Activated CD8-positive, alpha-beta memory T cell treated with anti-CD3 and anti-CD28 coated beads for 36 hours (primary cell): ENCODE results near the gene CDCA3. TPM values are rescaled to one million over a fixed set of nuclear protein-coding genes. Genes with fewer than 3 reads are reported as not detected.

Experiments
- CTCF ChIA-PET: fragments of 350-600 bp; sonication (Branson Sonifier 250); formaldehyde crosslinking; loops from one replicate; lab custom pipeline; 2021; ENCODE audit warnings: antibody characterized with exemption; lab: Charles Lee
- POLR2A ChIA-PET: fragments of 350-600 bp; sonication (Branson Sonifier 250); formaldehyde crosslinking; loops from one replicate; lab custom pipeline; 2021; ENCODE audit warnings: antibody characterized with exemption; lab: Charles Lee
- total RNA-seq, 2 experiments: library from RNA; stranded (reverse); gene quantifications; one replicate each; pipeline ENCODE4 v1.2.3, GENCODE V29; 2021

CDCA3 gene
- total RNA-seq, 2 experiments from 2014 or later = 50.0 to 53.1 TPM

GRCh38 chr12:6863586-6864321 is 12.7 kb upstream of the CDCA3 start:
- POLR2A ChIA-PET = interaction anchor here (0.7 to 1.6 kb wide), 2 partner anchors 13 to 789 kb away, joined by 3 read pairs; partner anchors contain the start of gene CDCA3
- CTCF ChIA-PET = interaction anchor here (0.9 to 7.9 kb wide), 4 partner anchors 8 to 27 kb away, joined by 3 to 63 read pairs (median 4); partner anchors contain the start of genes CDCA3 and USP5

- ChIA-PET CTCF (interaction anchor here (0.9 to 7.9 kb wide), 2 partner anchors 9 to 10 kb away, joined by 6 to 63 read pairs; partner anchors contain the start of genes CDCA3 and USP5), POLR2A (no interaction called here)
These were observed 11.9 kb upstream of the CDCA3 start for GRCh38 chr12:6863033-6863432.

GRCh38 chr12:6861391-6861790 is 10.3 kb upstream of the CDCA3 start:
- ChIA-PET POLR2A (no interaction called here), CTCF (interaction anchor here (1.2 to 1.4 kb wide), 3 partner anchors 8 to 11 kb away, joined by 5 to 7 read pairs (median 5); no protein-coding TSS in a partner anchor)

GRCh38 chr12:6860942-6861341 is 9.9 kb upstream of the CDCA3 start:
- CTCF ChIA-PET = interaction anchor here (1.2 to 1.4 kb wide), 3 partner anchors 8 to 11 kb away, joined by 5 to 7 read pairs (median 5); no protein-coding TSS in a partner anchor

DNA sequence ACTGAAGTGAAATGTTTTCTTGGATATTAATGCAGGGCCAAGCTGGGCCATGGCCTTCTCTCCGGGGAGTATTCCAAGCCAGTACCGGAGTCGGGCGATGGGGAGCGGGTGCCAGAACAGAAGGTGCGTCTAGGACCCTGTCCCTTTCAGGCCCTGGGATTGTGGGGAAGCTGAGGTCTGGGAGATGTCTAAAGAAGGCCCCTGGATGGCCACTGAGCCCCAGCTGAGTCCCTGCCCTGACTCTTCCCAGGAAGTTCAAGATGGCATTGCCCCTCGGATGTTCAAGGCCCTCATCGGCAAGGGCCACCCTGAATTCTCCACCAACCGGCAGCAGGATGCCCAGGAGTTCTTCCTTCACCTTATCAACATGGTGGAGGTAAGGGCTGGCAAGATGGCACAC is 9.0 kb upstream of the CDCA3 start:
- ChIA-PET POLR2A (no interaction called here), CTCF (interaction anchor here (1.5 kb wide), 1 partner anchor 34 kb away, joined by 3 read pairs; no protein-coding TSS in a partner anchor)

More at GRCh38 chr12:6860942-6861341, 9.9 kb upstream of the CDCA3 start:
- POLR2A ChIA-PET = no interaction called here

- CTCF ChIA-PET = interaction anchor here (1.0 to 1.5 kb wide), 2 partner anchors 11 to 33 kb away, joined by 3 read pairs; no protein-coding TSS in a partner anchor
- POLR2A ChIA-PET = interaction anchor here (0.9 kb wide), 1 partner anchor 13 kb away, joined by 3 read pairs; no protein-coding TSS in a partner anchor
These were observed 7.7 kb upstream of the CDCA3 start for GRCh38 chr12:6858799-6859198.

DNA sequence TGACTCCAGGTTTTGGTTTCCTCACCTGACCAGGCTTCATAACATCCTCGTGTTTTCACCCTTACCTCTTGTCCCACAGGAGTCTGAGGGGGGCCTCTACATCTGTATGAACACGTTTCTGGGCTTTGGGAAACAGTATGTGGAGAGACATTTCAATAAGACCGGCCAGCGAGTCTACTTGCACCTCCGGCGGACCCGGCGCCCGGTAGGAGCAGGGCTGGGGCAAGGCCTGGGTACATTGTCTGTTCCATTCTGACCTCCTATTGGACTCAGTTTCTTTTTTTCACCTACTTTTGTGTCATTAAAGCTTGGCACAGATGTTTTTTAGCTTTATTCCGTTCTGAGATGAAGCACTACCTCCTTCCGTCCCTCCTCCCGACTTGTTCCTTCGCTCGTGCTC is 4.2 kb upstream of the CDCA3 start:
- CTCF ChIA-PET = interaction anchor here (0.7 to 4.9 kb wide), 3 partner anchors 12 to 20 kb away, joined by 3 to 63 read pairs (median 7); partner anchors contain the start of gene TPI1
- POLR2A ChIA-PET = interaction anchor here (5.0 kb wide), 1 partner anchor 13 kb away, joined by 49 read pairs; the partner anchor contains the start of gene TPI1

GRCh38 chr12:6854036-6854435 is 3.0 kb upstream of the CDCA3 start:
- CTCF ChIA-PET = interaction anchor here (1.6 to 5.1 kb wide), 5 partner anchors 8 to 130 kb away, joined by 4 to 63 read pairs (median 7); partner anchors contain the start of genes COPS7A and TPI1
- POLR2A ChIA-PET = interaction anchor here (4.0 to 5.0 kb wide), 2 partner anchors 14 to 19 kb away, joined by 41 to 49 read pairs; partner anchors contain the start of genes SPSB2 and TPI1

DNA sequence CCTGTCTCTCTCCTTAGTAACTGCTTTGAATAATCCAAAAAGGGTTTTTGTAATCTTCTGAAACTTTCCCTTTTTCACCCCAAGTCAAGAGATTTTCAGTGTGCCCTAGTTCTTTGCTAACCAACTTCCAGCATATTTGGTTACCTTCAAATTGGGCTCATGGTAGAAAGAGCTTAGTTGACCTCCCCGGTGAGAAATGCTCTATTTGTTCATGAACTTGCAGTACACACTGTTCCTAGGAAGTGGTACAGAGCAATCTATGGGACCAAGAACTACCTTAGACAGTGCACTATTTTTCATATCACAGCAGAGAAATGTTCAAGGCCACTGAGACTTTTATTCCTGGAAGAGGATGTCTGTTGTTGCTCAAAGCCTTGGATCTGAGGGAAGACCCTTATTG is 2.5 kb upstream of the CDCA3 start:
- ChIA-PET POLR2A (interaction anchor here (1.2 to 5.0 kb wide), 5 partner anchors 15 to 166 kb away, joined by 3 to 49 read pairs (median 10); partner anchors contain the start of genes COPS7A, SPSB2 and TPI1), CTCF (interaction anchor here (1.0 to 5.1 kb wide), 8 partner anchors 8 to 130 kb away, joined by 3 to 63 read pairs (median 7); partner anchors contain the start of genes COPS7A, PTMS, SPSB2 and TPI1)

GRCh38 chr12:6852651-6853354 is 1.7 kb upstream of the CDCA3 start:
- POLR2A ChIA-PET = interaction anchor here (0.7 to 5.0 kb wide), 10 partner anchors 10 to 165 kb away, joined by 3 to 49 read pairs (median 8); partner anchors contain the start of genes COPS7A, MLF2, SPSB2 and TPI1
- CTCF ChIA-PET = interaction anchor here (1.0 to 5.1 kb wide), 11 partner anchors 9 to 129 kb away, joined by 3 to 63 read pairs (median 5); partner anchors contain the start of genes COPS7A, PTMS, SPSB2 and TPI1

GRCh38 chr12:6851921-6852650 is 1.0 kb upstream of the CDCA3 start, which contains the start of gene USP5:
Gene USP5, plus strand, starts transcription at chr12:6852150. Its CDS starts 30 bp downstream, at chr12:6852180.
- POLR2A ChIA-PET = interaction anchor here (0.7 to 5.0 kb wide), 13 partner anchors 9 to 316 kb away, joined by 3 to 49 read pairs (median 6); partner anchors contain the start of genes COPS7A, MLF2, P3H3 and SPSB2
- CTCF ChIA-PET = interaction anchor here (1.3 to 5.1 kb wide), 11 partner anchors 10 to 109 kb away, joined by 4 to 63 read pairs (median 7); partner anchors contain the start of genes MLF2, SPSB2 and TPI1

GRCh38 chr12:6850796-6851152 is 312 bp downstream of the CDCA3 start:
- CTCF ChIA-PET = interaction anchor here (0.5 to 5.1 kb wide), 7 partner anchors 15 to 278 kb away, joined by 3 to 29 read pairs (median 7); partner anchors contain the start of genes MLF2 and SPSB2
- POLR2A ChIA-PET = interaction anchor here (0.8 to 5.0 kb wide), 8 partner anchors 14 to 127 kb away, joined by 3 to 49 read pairs (median 8); partner anchors contain the start of genes COPS7A, LAG3, P3H3 and SPSB2

DNA sequence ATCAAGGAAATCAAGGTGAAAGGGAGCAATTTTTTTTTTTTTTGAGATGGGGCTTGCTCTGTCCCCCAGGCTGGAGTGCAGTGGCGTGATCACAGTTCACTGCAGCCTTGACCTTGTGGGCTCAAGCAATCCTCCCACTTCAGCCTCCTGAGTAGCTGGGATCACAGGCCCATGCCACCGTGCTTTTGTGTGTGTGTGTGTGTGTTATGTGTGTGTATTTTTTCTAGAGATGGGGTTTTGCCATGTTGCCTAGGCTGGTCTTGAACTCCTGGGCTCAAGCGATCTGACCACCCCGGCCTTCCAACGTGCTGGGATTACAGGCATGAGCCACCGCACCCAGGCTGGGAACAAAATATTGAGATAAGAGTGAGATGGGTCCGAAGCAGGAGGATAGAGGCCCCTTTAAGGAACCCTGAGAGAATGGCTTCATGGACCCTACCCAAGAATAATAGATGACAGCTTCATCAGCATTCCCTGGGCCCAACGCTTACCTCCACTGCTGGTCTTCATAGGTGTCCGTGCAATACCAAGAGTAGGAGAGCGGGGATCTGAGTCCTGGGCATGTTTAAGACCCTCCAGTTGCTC is 1.0 kb downstream of the CDCA3 start:
- CTCF ChIA-PET = interaction anchor here (0.9 to 5.1 kb wide), 4 partner anchors 14 to 273 kb away, joined by 3 to 22 read pairs (median 6); partner anchors contain the start of gene MLF2
- POLR2A ChIA-PET = no interaction called here

GRCh38 chr12:6849427-6849826 is 1.7 kb downstream of the CDCA3 start:
- POLR2A ChIA-PET = no interaction called here
- CTCF ChIA-PET = interaction anchor here (0.9 to 5.1 kb wide), 2 partner anchors 14 to 96 kb away, joined by 3 to 22 read pairs; partner anchors contain the start of gene MLF2

DNA sequence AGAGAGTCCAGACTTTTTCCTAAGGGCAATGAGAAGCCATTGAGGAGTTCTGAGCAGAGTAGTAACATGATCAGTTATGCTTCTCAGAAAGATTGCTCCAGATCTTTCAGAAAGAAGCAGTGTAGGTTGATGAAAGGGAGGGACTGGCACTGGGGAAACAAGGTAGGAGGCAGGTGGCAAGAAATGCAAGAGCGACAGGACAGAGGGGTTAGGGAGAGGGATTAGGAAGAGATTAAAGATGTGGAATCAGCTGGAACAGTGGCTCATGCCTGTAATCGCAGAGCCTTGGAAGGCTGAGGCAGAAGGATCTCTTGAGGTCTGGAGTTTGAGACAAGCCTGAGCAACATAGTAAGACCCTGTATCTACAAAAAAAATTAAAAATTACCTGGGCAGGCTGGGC is 3.4 kb downstream of the CDCA3 start:
- POLR2A ChIA-PET = no interaction called here

GRCh38 chr12:6846316-6846869 is 4.7 kb downstream of the CDCA3 start:
- CTCF ChIA-PET = interaction anchor here (0.8 kb wide), 2 partner anchors 65 to 93 kb away, joined by 3 to 4 read pairs; partner anchors contain the start of gene MLF2
- POLR2A ChIA-PET = interaction anchor here (0.6 kb wide), 1 partner anchor 73 kb away, joined by 3 read pairs; no protein-coding TSS in a partner anchor

More for the DNA sequence above, 3.4 kb downstream of the CDCA3 start:
- CTCF ChIA-PET = interaction anchor here (1.0 to 1.2 kb wide), 2 partner anchors 12 to 39 kb away, joined by 3 to 5 read pairs; no protein-coding TSS in a partner anchor
